EL (cell line): ENCODE results near the gene SCYL3.
"Not testable (repeated sequence)": the region's sequence is repeated elsewhere in the genome, so short reads cannot be mapped to it uniquely, and the experiment has no call there.

ENCODE experiments used
- DNase-seq: peaks from one replicate; pipeline ENCODE4 v3.0.0-alpha.2; 2016

SCYL3 gene

DNA sequence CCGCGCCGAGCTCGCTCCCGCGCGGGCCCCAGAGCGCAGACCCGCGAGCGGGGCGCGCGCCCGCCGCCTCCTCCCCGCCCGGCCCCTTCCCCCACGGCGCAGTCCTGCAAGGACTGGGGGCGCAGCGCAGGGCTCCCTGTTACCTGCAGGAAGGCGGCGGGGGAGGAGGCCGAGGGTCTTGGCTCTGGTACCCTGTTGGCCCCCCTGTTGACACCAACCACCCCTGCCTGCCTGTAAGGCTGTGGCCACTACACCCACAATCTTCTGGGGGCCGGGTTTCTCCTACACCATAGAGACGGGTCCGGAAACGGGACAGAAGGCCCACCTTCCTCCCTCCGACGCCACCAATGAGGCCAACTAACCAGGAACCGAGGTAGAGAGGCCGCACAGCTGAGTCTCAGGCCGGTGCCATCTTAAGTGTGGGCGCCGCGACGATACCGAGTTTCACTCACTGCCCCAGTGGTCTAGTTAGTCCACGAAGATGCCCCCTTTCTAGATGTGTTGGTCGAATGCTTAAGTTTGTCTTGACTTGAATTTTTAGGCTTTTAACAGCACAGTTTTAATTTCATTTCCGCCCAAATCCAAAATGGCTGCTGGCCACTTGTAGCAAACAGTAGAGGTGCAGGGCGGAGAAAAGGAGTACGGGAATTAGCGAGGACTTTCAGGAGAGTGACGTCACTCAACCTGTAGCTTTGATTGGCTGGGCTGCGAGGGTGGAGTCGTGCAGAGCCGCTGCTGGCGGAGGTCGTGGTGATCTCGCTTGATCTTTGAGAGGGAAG lies at the start of gene SCYL3:
SCYL3 (minus strand) TSS at position 252 of the 779 bp plus-strand sequence. CDS start 5,056 bp downstream, outside the sequence.
- DNase-seq, result peak; percentile 97

DNA sequence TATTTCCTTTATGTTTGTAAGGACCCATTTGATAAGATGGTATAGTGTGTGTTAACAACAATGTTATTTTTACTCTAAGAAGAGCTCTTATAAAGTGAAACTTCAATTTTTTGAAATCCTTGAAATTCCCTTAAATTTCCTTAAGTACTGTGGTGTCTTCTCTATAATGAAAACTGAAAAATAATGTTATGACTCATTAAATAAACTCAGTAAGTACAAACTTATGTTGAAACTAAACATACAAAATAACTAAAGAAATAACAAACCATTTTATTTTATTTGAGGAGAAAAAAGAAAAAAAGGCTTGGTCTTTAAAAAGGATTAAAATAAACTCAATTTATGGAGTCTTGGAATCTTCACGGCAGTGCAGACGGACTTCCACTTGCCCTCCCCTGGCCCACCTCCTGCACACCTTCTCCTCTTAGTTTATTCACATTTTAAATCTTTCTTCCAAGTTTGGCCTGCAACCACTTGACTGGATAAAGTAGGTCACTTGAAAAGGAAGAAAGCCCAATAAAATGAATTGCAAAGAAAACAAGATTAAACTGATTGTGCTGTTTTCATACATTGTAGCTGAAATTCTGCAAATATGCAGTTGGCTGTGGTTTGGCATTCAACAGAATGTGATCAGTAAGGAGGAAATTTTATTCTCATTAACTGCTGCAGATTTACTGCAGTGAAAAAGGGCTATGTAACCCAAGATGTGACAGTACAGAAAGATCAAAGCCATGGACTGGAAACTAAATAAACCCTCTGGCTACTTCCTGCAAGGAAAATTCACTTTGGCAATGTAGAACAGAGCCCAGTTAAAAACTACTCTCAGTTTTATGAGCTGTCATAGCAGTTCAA lies 48.5 kb upstream of the SCYL3 start:
- peak; percentile 48 for DNase-seq

GRCh38 chr1:169933984-169934725 lies 40.5 kb upstream of the SCYL3 start:
- peak; percentile 68 for DNase-seq

DNA sequence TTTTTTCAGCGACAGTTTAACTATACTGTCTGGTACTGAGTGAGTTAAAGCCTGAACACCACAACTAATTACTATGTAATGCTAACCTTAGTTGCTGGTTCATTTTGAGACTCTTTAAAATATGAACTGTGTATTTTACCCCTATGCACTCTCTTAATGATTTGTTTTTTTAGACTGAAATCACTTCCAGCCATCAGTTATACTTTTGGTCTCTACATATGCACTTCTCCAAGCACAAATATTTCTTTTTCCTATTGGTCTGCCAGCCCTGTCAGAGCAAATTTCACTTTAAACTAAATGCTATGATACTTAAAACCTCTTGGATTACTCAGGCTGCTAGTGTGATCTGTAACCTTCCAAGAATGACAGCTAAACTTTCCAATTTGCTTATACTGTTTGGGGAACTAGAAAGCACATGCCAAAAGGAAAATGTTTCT lies 38.1 kb upstream of the SCYL3 start:
- DNase-seq, result no peak

DNA sequence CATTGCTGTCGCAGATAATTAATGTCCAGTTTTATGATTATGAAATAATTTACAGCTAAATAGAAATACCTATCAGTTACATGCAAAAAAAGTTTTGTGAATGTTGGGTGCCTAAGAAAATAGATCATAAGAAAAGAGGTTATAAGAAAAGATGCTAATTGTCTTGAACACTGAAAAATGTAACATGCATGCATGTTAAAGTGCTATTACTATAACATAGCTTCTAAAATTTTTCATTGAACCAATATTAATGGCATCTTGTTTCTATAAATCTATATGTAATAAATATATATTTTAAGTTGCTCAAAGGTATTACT lies 35.5 kb upstream of the SCYL3 start:
- DNase-seq, result no peak

DNA sequence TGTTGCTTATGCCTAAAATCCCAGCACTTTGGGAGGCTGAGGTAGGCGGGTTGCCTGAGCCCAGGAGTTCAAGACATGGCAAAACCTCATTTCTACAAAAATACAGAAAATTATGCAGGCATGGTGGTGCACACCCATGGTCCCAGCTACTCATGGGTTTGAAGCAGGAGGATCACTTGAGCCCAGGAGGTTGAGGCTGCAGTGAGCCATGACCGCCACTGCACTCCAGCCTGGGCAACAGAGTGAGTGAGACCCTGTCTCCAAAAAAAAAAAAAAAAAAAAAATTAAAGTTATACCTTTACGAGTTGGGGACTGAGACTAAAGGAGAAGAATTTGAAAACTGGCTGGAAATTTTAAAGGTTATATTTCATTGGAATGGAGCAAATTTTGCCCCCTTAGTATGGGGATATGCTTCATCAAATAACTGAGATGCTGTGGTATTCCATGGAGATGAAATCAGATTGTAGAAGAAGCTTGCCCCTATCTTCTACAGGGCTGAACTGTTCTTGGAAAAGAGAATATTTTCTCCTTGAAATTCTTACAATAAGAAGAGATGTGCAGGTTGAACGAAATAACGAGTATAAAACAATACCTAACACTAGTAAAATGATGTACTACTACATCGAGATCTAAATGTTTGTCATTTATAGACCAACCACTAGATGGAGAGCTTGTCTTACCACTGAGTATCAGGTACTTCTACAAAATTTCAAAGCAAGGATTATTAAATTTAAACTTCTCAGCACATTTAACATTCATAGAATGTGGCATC lies 34.9 kb upstream of the SCYL3 start:
- DNase-seq, result peak; percentile 49

GRCh38 chr1:169925505-169926482 lies 32.1 kb upstream of the SCYL3 start:
- DNase-seq, result no peak

DNA sequence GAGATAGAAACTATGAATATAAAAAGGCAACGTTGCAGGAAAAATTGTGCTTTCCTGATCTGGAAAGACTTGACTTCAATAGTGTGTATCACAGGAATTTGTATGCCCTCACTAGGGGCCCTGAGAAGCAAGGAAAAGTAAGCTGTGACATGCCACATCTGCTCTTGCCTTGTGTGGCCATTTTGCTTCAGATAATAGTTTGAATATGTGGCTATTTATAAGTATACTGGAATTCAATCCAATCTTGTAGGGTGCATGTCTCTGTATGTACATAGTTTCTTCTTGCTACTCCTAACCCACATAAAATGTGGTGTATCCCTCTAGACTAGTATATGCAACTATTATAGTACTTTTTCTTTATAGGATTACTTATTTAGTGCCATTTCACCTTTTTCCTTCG lies 31.1 kb upstream of the SCYL3 start:
- DNase-seq, result no peak

GRCh38 chr1:169924063-169924462 lies 30.4 kb upstream of the SCYL3 start:
- DNase-seq, result no peak

DNA sequence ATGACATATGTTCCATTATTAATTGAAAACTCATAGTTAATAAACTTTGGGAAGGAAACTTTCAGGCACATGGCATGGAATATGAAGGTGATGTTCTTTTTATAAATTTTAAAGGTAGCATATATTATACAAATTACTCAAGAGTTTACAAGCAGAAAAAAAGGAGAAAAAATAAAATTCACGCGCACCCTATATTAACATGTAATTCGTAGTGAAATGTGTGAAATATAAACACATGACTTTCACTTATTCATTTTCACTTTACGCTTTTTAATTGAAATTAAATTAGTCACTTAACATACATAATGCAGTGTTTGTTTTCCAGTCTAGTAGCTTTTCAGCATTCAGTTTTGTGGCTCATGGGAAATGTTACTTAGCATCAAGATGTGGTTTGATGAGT lies 27.4 kb upstream of the SCYL3 start:
- no peak for DNase-seq

- no peak for DNase-seq
These were observed 25.2 kb upstream of the SCYL3 start for GRCh38 chr1:169918927-169919326.

- DNase-seq, result not testable (repeated sequence)
These were observed 24.5 kb upstream of the SCYL3 start for GRCh38 chr1:169918220-169918619.

GRCh38 chr1:169915150-169915549 lies 21.5 kb upstream of the SCYL3 start:
- no peak for DNase-seq

DNA sequence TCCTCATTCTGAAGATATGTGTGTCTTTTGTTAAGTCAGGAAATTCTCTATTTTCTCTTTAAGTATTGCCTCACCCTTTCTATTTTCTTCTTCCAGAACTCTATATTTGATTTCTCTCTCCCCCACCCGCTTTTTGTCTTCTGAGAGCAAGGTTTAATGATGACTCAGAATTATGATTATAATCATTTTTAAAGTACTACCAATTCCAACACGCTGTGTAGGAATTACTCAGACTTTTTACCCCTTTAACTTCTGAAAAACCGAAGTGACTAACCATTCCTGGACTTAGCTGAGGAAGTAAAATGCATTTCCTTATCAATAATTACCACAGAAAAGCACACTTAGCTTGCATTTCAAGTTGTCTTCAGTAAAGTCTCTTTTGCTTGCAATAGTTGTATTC lies 20.8 kb upstream of the SCYL3 start:
- peak; percentile 39 for DNase-seq

DNA sequence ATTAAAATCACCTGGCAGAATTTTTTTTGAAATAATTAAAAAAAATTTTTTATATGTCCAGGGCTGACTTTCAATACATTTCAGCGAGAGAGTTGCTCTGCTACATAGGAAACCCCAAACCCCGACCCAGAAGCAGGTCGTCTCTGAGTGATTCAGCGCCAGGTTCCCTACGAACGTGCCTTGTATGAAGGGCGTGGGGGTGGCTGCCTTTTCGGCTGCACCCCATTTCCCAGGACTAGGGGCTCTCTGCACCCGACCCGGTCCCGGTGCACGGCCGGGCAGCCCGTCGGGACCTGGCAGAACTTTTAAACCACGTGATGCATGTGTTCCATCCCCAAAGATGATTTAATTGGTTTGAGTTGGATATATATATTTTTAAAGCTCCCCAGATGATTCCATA lies 15.8 kb upstream of the SCYL3 start:
- no peak for DNase-seq

DNA sequence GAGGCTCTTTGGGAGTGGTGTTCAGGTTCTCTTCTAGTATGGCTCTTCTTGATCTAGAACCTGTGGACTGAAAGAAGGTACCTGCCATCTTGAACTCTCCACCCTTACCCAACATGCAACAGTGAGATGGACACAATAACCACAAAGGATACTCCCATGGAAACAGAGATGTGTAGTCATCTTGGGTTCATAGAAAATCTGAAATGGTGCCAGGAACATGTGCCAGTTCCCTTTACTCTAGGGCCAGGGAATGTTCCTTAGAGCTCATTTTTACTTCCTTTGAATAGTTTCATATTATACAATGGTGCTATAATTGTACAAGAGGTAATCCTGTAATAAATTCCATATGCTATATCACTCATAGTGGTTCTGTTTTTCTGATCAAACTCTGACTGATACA lies 13.2 kb upstream of the SCYL3 start:
- no peak for DNase-seq

DNA sequence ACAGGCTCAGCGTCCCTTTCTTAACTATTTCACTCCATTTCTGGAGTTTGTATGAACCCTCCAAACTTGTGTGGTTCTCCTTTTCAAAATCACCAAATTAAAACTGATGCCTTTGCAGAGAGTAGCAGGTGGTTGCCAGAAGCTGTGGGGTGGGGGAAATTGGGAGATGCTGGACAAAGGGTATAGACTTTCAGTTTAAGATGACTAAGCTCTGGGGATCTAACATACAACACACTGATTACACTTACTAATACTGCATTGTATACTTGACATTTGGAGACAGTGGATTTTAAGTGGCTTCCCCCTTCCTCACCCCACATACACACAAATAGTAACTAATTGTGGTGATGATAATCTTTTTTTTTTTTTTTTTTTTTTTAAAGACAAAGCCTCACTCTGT lies 11.1 kb upstream of the SCYL3 start:
- no peak for DNase-seq

DNA sequence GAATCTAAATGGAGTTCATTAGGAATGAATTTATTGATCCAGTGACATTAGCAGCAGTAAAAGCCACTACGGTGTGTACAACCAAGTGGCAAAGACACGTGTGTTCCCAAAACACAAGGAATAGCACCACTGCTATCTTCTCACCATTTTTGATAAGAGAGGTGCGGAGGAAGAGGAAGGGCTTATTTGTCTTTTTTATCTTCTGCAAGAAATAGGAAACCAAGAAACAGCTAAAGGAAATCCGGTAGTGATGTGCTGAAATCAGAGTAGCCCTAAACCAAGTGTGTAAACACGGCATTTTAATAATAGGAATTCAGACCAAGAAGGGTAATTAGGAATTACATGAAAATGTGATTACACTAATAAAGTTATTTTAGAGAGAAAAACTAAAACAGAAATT lies 9.1 kb upstream of the SCYL3 start:
- DNase-seq, result no peak

DNA sequence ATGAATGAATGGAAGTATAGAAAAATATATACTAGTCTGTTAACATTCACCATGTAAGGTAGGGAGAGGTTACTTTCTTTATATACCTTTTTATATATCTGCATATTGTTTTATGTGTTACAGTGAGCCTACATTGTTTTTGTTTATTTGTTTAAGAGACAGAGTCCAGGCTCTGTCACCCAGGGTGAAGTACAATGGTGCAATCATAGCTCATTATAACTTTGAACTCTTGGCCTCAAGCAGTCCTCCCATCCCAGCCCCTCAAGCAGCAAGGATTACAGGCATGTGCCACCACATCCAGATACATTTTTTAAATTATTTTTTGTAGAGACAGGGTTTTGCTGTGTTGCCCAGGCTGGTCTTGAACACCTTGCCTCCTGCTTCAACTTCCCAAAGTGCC lies 7.4 kb upstream of the SCYL3 start:
- DNase-seq, result no peak

DNA sequence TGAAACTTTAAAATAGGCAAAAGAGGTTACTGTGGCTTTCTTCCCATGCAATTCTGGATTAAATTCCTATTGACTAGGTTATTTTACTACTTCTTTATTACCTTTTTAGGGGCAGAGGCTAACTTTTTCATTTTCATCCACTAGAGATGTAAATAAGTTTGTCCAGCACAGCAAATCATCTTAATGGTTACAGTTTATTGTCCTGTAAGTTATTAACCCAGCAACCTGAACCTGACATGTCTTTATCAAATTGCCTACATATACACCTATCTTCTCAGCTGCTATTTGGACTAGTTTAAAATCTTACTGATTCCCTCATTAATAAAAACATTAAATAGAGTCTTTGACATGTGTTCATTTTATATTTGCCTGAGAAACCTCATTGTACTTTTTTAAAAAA lies 6.9 kb upstream of the SCYL3 start:
- DNase-seq, result no peak

DNA sequence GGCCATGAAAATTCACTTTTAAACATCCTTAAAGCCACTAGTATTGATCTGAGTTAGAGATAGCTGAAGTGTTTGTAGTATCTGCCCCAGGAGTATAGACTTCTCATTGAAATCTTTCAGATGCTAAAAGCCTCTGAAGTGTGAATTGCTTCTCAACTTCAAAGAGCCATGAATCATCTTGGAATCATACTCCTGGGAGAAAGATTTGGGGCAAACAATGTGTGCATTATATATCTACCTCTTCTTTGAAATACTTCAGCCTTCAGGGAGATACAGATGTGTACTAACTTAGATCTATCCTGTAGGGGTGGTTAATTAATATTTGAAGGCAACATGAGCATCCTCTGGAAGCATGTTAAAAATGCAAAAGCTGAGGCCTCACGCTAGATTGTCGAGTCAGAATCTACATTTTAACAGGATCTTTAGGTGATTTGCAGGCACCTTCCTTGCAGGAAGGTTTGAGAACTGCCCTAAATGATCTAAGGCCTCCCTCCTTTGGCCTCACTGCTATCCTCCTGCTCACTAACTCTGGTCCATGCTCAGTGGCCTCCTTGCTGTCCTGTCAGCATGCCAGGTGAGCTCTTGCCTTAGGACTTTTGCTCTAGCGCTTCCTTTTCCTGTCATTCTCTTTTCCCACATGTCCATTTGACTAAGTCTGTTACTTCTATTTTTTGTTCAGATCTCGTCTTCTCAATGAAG lies 6.0 kb upstream of the SCYL3 start:
- no peak for DNase-seq
